ENCODE data around the gene TRAK1.

DNA sequence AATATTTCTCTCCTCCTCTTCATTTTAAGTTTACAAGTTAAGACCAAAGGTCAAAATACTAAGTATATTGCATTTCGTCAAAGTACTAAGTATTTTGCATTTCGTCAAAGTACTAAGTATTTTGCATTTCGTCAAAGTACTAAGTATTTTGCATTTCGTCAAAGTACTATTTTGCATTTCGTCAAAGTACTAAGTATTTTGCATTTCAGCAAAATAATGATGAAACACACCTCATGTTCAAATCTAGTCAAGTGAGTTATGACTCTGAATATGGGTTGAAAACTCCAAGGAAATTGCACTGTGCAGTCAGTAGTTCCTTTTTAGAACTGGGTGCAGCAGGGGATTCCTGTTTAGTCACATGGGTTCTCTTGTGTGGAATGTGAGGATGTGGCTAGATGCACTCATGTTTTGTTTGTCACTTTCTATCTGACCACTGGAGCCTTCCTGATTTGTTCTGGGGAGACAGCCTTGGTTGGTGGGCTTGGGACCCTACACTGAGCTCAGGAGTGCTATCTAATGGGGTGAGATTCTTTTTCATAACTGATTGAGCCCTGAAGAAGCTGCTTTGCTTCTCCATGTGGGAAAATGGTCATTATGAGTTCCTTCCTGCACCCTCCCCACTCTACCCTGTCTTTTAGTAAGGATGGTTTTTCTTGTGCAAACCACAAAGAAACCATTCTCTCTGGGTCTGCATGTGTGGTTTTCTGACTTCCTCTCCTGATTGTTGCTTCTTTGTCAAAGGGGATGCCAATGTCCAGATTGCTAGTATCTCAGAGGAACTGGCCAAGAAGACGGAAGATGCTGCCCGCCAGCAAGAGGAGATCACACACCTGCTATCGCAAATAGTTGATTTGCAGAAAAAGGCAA, 101.4 kb downstream of the TRAK1 start:
- TF ChIP-seq POLR2AphosphoS5 (IDR thresholded peaks at IDR 0.05; ENCODE audit: insufficient read depth in 1 of 2, low read depth in 1 of 2): no peak
- TF ChIP-seq POLR2A (IDR thresholded peaks at IDR 0.05): no peak

All from vagina (tissue), 2 donors.